ENCODE data around the gene ITGB6. TPM values are rescaled to one million over a fixed set of nuclear protein-coding genes. Genes with fewer than 3 reads are reported as not detected.

The ITGB6 gene
- total and polyA plus RNA-seq, 2 of the 8 experiments (the other 6 are each of a cell fraction or from before 2014, with no cell fraction given) = not detected

GRCh38 chr2:160140471-160140870 lies 59.6 kb downstream of the ITGB6 start:
- Histone ChIP-seq H3K14ac (ENCODE audit: insufficient read length) (no peak overlapping the region), H3K79me2 (ENCODE audit: control insufficient read depth in 1 of 2, insufficient read depth in 2 of 2, low read length in 2 of 2) (no peaks in the 10 kb centered on the region), H3K36me3 (ENCODE audit: control insufficient read depth in 2 of 4, insufficient read depth in 4 of 4, low read length in 3 of 4) (no peaks in the 10 kb centered on the region), H3K23ac (ENCODE audit: insufficient read length) (no peak overlapping the region), H4K20me1 (replicated peaks in 1 of 2; ENCODE audit: control insufficient read depth in 1 of 2, insufficient read depth in 2 of 2, low read length in 2 of 2) (no peaks in the 10 kb centered on the region), H3K4ac (replicated peaks; ENCODE audit: insufficient read length, low read depth, low read length) (no peak overlapping the region), H3K4me1 (replicated peaks in 1 of 4; ENCODE audit: control insufficient read depth in 3 of 4, insufficient read depth in 4 of 4, low read length in 3 of 4) (no peaks in the 10 kb centered on the region), H3K18ac (ENCODE audit: extremely low read depth, low read length) (no peak overlapping the region), H2BK120ac (replicated peaks; ENCODE audit: low read depth, low read length) (no peak overlapping the region), H2AFZ (ENCODE audit: low read length) (peak overlapping the region; percentile 81; the same call in 1 of the 2 replicates), H2AK5ac (ENCODE audit: low read depth, low read length) (no peak overlapping the region), H3K27ac (ENCODE audit: low read depth, low read length) (no peak overlapping the region), H3K4me2 (ENCODE audit: insufficient read depth in 1 of 2, low read depth in 2 of 2, low read length in 2 of 2) (no peak overlapping the region), H2BK20ac (ENCODE audit: low read length) (no peak overlapping the region), H2BK5ac (ENCODE audit: low read depth, low read length) (no peak overlapping the region), H2BK15ac (ENCODE audit: low read length) (no peak overlapping the region), H2BK12ac (ENCODE audit: low read depth, low read length) (no peak overlapping the region), H4K8ac (ENCODE audit: extremely low read depth, insufficient read depth, low read length) (no peak overlapping the region), H3K27me3 (replicated peaks in 1 of 4; ENCODE audit: control insufficient read depth in 3 of 4, extremely low read depth in 1 of 4, insufficient read depth in 3 of 4, low read length in 3 of 4) (no peaks in the 10 kb centered on the region), H3K9ac (replicated peaks in 1 of 4; ENCODE audit: extremely low read depth in 1 of 4, low read depth in 3 of 4, low read length in 3 of 4) (no peak overlapping the region), H3K4me3 (ENCODE audit: extremely low read depth in 1 of 4, insufficient read depth in 2 of 4, low read depth in 3 of 4, low read length in 4 of 4) (no peak overlapping the region), H3K79me1 (ENCODE audit: low read depth, low read length) (no peaks in the 10 kb centered on the region), H3K9me3 (ENCODE audit: insufficient read depth in 2 of 2, low read depth in 1 of 2, low read length in 1 of 2) (no peaks in the 10 kb centered on the region), H4K91ac (replicated peaks; ENCODE audit: insufficient read length, low read length) (no peak overlapping the region), H3K23me2 (ENCODE audit: low read depth, low read length) (no peaks in the 10 kb centered on the region), H3K56ac (replicated peaks; ENCODE audit: insufficient read length, low read depth, low read length) (no peak overlapping the region), H4K5ac (ENCODE audit: insufficient read length, low read depth, low read length) (no peak overlapping the region)
- DNase-seq (ENCODE audit: low read depth in 1 of 2, low spot score in 2 of 2) = no peak
- POLR2A ChIA-PET (ENCODE audit: partially characterized antibody) = no interaction called here
- no peak for FAIRE-seq
- TF ChIP-seq KDM1A (IDR thresholded peaks at IDR 0.05; ENCODE audit: borderline replicate concordance, low read length) (no peak), JUND (IDR thresholded peaks at IDR 0.05; ENCODE audit: low read length) (no peak), NANOG (IDR thresholded peaks at IDR 0.05; ENCODE audit: insufficient read depth, low read depth, low read length, poor library complexity, severe bottlenecking) (no peak), GTF2F1 (IDR thresholded peaks at IDR 0.05; ENCODE audit: borderline replicate concordance, low read depth, low read length) (no peak), TAF1 (IDR thresholded peaks at IDR 0.05; ENCODE audit: low read depth, low read length) (no peak)
- TF ChIP-seq, protein P1, sequence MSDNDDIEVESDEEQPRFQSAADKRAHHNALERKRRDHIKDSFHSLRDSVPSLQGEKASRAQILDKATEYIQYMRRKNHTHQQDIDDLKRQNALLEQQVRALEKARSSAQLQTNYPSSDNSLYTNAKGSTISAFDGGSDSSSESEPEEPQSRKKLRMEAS (IDR thresholded peaks at IDR 0.05) = no peak
- WGBS, 2 experiments (ENCODE audit: extremely low coverage in 1 of 2, insufficient coverage in 1 of 2, insufficient read length in 1 of 2, insufficient replicate concordance in 2 of 2, low coverage in 1 of 2, low lambda C conversion rate in 2 of 2, missing lambda C conversion rate in 1 of 2) = 86% methylated on average over 4 of the region's 4 CpGs; no CpG with 5 or more reads in 1 of the 2 experiments
- CTCF ChIA-PET (ENCODE audit: partially characterized antibody) = interaction anchor here (1.0 to 1.8 kb wide), 3 partner anchors 24 to 70 kb away, joined by 3 to 4 read pairs (median 4); no protein-coding TSS in a partner anchor

Data from H1 (cell line).